Gastrocnemius medialis (tissue), 4 donors: Measurements from ENCODE around the gene ZSWIM4.

ENCODE experiments used
- POLR2A ChIP-seq, 2 donors: fragments of 450-650 bp; IDR thresholded peaks; one replicate each; pipeline ENCODE4 v1.6.1; 2017; ENCODE audit warnings: antibody characterized with exemption in 2 of 2, mild to moderate bottlenecking in 2 of 2, moderate library complexity in 2 of 2
- TF ChIP-seq, protein P1 (sequence below), 5 experiments: fragments of 450-650 bp in 3 of 5; fragments of 200-600 bp in 2 of 5; sonication (generic) in 2 of 5; IDR thresholded peaks in 4 of 5; conservative IDR thresholded peaks in 1 of 5; 1 replicate in 4 of 5; 2 replicates in 1 of 5; pipeline ENCODE4 v1.5.1; 2016 to 2019; ENCODE audit warnings: antibody characterized with exemption in 5 of 5, mild to moderate bottlenecking in 3 of 5, moderate library complexity in 3 of 5

DNA sequence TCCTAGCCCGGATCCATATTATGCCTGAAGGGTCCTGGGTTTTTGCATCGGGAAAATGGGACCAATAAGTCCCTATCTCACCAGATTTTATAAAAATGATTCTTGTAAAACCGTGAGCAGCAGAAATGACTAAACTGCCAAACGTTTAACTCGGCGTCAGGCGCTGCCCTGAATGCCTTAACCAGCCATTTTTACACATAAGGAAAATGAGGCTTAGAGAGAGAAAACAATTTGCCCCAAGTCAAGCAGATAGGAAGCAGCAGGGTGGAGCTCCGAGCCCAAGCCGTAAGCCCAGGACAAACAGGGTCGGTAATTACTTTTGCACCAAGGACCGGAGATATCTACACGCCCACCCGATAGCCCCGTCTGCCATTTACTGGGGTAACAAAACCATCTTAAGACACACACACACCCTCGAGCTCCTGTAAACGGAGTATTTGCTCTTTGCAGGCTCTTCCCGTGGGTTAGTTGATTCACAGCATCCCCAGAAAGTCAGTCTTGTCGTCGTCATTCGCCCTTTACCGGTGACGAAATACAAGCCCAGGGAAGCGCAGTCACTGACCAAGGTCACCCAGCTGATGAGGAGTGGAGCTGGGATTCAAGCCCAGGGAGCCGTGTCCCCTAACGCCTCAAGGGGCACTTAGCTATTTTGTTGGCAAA, 46.9 kb upstream of the ZSWIM4 start:
- TF ChIP-seq, protein P1, sequence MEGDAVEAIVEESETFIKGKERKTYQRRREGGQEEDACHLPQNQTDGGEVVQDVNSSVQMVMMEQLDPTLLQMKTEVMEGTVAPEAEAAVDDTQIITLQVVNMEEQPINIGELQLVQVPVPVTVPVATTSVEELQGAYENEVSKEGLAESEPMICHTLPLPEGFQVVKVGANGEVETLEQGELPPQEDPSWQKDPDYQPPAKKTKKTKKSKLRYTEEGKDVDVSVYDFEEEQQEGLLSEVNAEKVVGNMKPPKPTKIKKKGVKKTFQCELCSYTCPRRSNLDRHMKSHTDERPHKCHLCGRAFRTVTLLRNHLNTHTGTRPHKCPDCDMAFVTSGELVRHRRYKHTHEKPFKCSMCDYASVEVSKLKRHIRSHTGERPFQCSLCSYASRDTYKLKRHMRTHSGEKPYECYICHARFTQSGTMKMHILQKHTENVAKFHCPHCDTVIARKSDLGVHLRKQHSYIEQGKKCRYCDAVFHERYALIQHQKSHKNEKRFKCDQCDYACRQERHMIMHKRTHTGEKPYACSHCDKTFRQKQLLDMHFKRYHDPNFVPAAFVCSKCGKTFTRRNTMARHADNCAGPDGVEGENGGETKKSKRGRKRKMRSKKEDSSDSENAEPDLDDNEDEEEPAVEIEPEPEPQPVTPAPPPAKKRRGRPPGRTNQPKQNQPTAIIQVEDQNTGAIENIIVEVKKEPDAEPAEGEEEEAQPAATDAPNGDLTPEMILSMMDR (IDR thresholded peaks at IDR 0.05 in 4 of 5, conservative IDR thresholded peaks at IDR 0.05 in 1 of 5), result no peak
- TF ChIP-seq POLR2A (IDR thresholded peaks at IDR 0.05), result no peak
